EL (cell line): ENCODE measurements around the gene KCNQ2.

Experiments used
- DNase-seq: peaks from one replicate; pipeline ENCODE4 v3.0.0-alpha.2; 2016

Gene KCNQ2

GRCh38 chr20:63501818-63502670 is 29.6 kb upstream of the KCNQ2 start:
- DNase-seq = no peak

- DNase-seq = no peak
Measured at GRCh38 chr20:63500902-63501817, 28.7 kb upstream of the KCNQ2 start.

GRCh38 chr20:63500151-63500901 is 27.9 kb upstream of the KCNQ2 start:
- DNase-seq = no peak

- no peak for DNase-seq
Measured at GRCh38 chr20:63499338-63499969, 27.0 kb upstream of the KCNQ2 start.

- no peak for DNase-seq
Measured at GRCh38 chr20:63498960-63499337, 26.5 kb upstream of the KCNQ2 start, which contains the start of gene EEF1A2. Gene EEF1A2 (minus strand): TSS chr20:63499083. CDS start chr20:63497763, 1,320 bp downstream.

GRCh38 chr20:63497946-63498935 is 25.8 kb upstream of the KCNQ2 start:
- peak; percentile 71 for DNase-seq

- no peak for DNase-seq
Measured at GRCh38 chr20:63497138-63497945, 24.9 kb upstream of the KCNQ2 start.

- DNase-seq = no peak
Measured at GRCh38 chr20:63496596-63497120, 24.2 kb upstream of the KCNQ2 start.

- DNase-seq = peak; percentile 51
Measured at GRCh38 chr20:63495741-63496595, 23.5 kb upstream of the KCNQ2 start.

- no peak for DNase-seq
Measured at GRCh38 chr20:63495167-63495720, 22.8 kb upstream of the KCNQ2 start.

- DNase-seq = no peak
Measured at GRCh38 chr20:63494420-63495166, 22.1 kb upstream of the KCNQ2 start.

GRCh38 chr20:63494084-63494419 is 21.6 kb upstream of the KCNQ2 start:
- no peak for DNase-seq

GRCh38 chr20:63493563-63494020 is 21.1 kb upstream of the KCNQ2 start:
- no peak for DNase-seq

- DNase-seq = no peak
Measured at GRCh38 chr20:63492982-63493381, 20.5 kb upstream of the KCNQ2 start.

- DNase-seq = no peak
Measured at GRCh38 chr20:63492518-63492917, 20.1 kb upstream of the KCNQ2 start.

- no peak for DNase-seq
Measured at GRCh38 chr20:63491635-63492230, 19.3 kb upstream of the KCNQ2 start.

GRCh38 chr20:63491078-63491477 is 18.6 kb upstream of the KCNQ2 start:
- no peak for DNase-seq

- no peak for DNase-seq
Measured at GRCh38 chr20:63490416-63490815, 18.0 kb upstream of the KCNQ2 start.
